B cell (primary cell): Measurements from ENCODE around the gene VARS1. TPM values are rescaled to one million over a fixed set of nuclear protein-coding genes. Genes with fewer than 3 reads are reported as not detected.

Experiments
- ATAC-seq: fragments of 200-7000 bp; cut with Tn5 transposase; one replicate; pipeline ENCODE4 v1.10.0; 2021; ENCODE audit warnings: low read depth, mild to moderate bottlenecking, moderate number of reproducible peaks, moderate library complexity
- CTCF ChIA-PET: fragments of 350-600 bp; sonication (Branson Sonifier 250); formaldehyde crosslinking; loops from one replicate; lab custom pipeline; 2021; ENCODE audit warnings: antibody characterized with exemption, inconsistent platforms; lab: Charles Lee
- POLR2A ChIA-PET: fragments of 350-600 bp; sonication (Branson Sonifier 250); formaldehyde crosslinking; loops from one replicate; lab custom pipeline; 2021; ENCODE audit warnings: antibody characterized with exemption; lab: Charles Lee
- DNase-seq: peaks from one replicate; pipeline ENCODE4 v3.0.0; 2013
- H2AFZ ChIP-seq: 2 replicates; pipeline ENCODE4 v1.6.1; 2012; ENCODE audit warnings: mild to moderate bottlenecking, low read depth, low read length; ENCODE audit not compliant: insufficient read depth, poor library complexity, severe bottlenecking
- H3K27ac ChIP-seq, 2 donors: 1 replicate in 1 of 2; 2 replicates in 1 of 2; pipeline ENCODE4 v1.5.1; 2012 to 2013; ENCODE audit warnings: low read length in 2 of 2, mild to moderate bottlenecking in 2 of 2, moderate library complexity in 1 of 2
- H3K27me3 ChIP-seq, 4 experiments: fragments of 200-600 bp in 1 of 4; sonication (generic) in 1 of 4; replicated peaks in 1 of 4; 1 replicate in 2 of 4; 2 replicates in 2 of 4; pipeline versions ENCODE4 v1.6.1 to v1.7.0; 2013 to 2016; ENCODE audit warnings: low read length in 3 of 4, mild to moderate bottlenecking in 2 of 4, mixed read lengths in 1 of 4, moderate library complexity in 1 of 4; ENCODE audit not compliant: insufficient read depth in 4 of 4, control insufficient read depth in 3 of 4; ENCODE audit errors: control extremely low read depth in 1 of 4
- H3K36me3 ChIP-seq, 2 experiments: replicated peaks in 1 of 2; 1 replicate in 1 of 2; 2 replicates in 1 of 2; pipeline versions ENCODE4 v1.6.1 to v1.7.1; 2013; ENCODE audit warnings: low read length in 1 of 2; ENCODE audit not compliant: insufficient read depth in 2 of 2, control insufficient read depth in 1 of 2; ENCODE audit errors: control extremely low read depth in 1 of 2, extremely low read depth in 1 of 2
- H3K4me1 ChIP-seq, 2 donors: fragments of 200-600 bp in 1 of 2; sonication (generic) in 1 of 2; 1 replicate in 1 of 2; 2 replicates in 1 of 2; pipeline versions ENCODE4 v1.5.1 to v1.6.1; 2013 to 2017; ENCODE audit warnings: low read length in 2 of 2; ENCODE audit not compliant: control insufficient read depth in 2 of 2, insufficient read depth in 2 of 2
- H3K4me2 ChIP-seq: replicated peaks from 2 replicates; pipeline ENCODE3; 2012; ENCODE audit warnings: mild to moderate bottlenecking, low read depth, low read length; ENCODE audit not compliant: poor library complexity, severe bottlenecking
- H3K4me3 ChIP-seq, 5 experiments: fragments of 200-600 bp in 1 of 5; sonication (generic) in 1 of 5; 1 replicate in 3 of 5; 2 replicates in 2 of 5; pipeline versions ENCODE4 v1.5.1 to v1.7.0; 2011 to 2016; ENCODE audit warnings: low read length in 4 of 5, mild to moderate bottlenecking in 4 of 5, low read depth in 2 of 5, control low read depth in 1 of 5, moderate library complexity in 1 of 5; ENCODE audit not compliant: insufficient read depth in 1 of 5; ENCODE audit errors: control extremely low read depth in 1 of 5, extremely low read depth in 1 of 5
- H3K79me2 ChIP-seq: fragments of 200-600 bp; sonication (generic); one replicate; pipeline ENCODE4 v1.6.0; 2016; ENCODE audit warnings: low read length; ENCODE audit not compliant: control insufficient read depth, insufficient read depth
- H3K9ac ChIP-seq: fragments of 200-600 bp; sonication (generic); 2 replicates; pipeline ENCODE4 v1.6.1; 2017; ENCODE audit warnings: mild to moderate bottlenecking, low read length, moderate library complexity
- H3K9me3 ChIP-seq, 3 donors: one replicate each; pipeline versions ENCODE4 v1.6.1 to v1.7.1; 2013; ENCODE audit warnings: low read length in 2 of 3; ENCODE audit not compliant: control insufficient read depth in 2 of 3, insufficient read depth in 1 of 3; ENCODE audit errors: control extremely low read depth in 1 of 3
- H4K20me1 ChIP-seq: 2 replicates; pipeline ENCODE4 v1.6.0; 2012; ENCODE audit warnings: mild to moderate bottlenecking, low read length; ENCODE audit not compliant: insufficient read depth, control insufficient read depth, poor library complexity, severe bottlenecking
- H3K27ac Mint-ChIP-seq: one replicate; pipeline ENCODE4 v1.8.0; 2021; ENCODE audit warnings: mixed read lengths
- H3K27me3 Mint-ChIP-seq: one replicate; pipeline ENCODE4 v1.8.0; 2021; ENCODE audit warnings: mixed read lengths
- H3K4me1 Mint-ChIP-seq: one replicate; pipeline ENCODE4 v1.8.0; 2021; ENCODE audit warnings: mixed read lengths
- H3K4me3 Mint-ChIP-seq: one replicate; pipeline ENCODE4 v1.8.0; 2021; ENCODE audit warnings: mixed read lengths
- H3K9me3 Mint-ChIP-seq: one replicate; pipeline ENCODE4 v1.8.0; 2022; ENCODE audit warnings: mixed read lengths; ENCODE audit not compliant: insufficient read depth
- CTCF ChIP-seq: fragments of 200-600 bp; IDR thresholded peaks from one replicate; pipeline ENCODE4 v1.8.0; 2022; ENCODE audit warnings: antibody characterized with exemption, mild to moderate bottlenecking
- EZH2 ChIP-seq: IDR thresholded peaks from 2 replicates; pipeline ENCODE4 v1.6.1; 2012; ENCODE audit warnings: borderline replicate concordance, low read depth, mild to moderate bottlenecking, moderate library complexity, low read length; ENCODE audit not compliant: insufficient read depth, poor library complexity, severe bottlenecking
- WGBS: methylation state at CpG from one replicate; pipeline ENCODE4 v1.1.5; 2013; ENCODE audit warnings: missing lambda C conversion rate; ENCODE audit not compliant: insufficient coverage; 5-methylcytosine and 5-hydroxymethylcytosine counted together
- intact Hi-C: fragments of 100-400 bp; cut with micrococcal nuclease; formaldehyde crosslinking; loops from one replicate; pipeline ENCODE4 v1.10.0; 2022
- polyA minus RNA-seq: library from RNA; depleted of rRNA, polyadenylated mRNA; stranded (reverse); fragments of >200 nt; gene quantifications from 2 replicates; pipeline ENCODE4 v1.2.3, GENCODE V29; 2012
- polyA plus RNA-seq: library from polyadenylated mRNA; depleted of rRNA; stranded (reverse); fragments of >200 nt; gene quantifications from 2 replicates; pipeline ENCODE4 v1.2.3, GENCODE V29; 2012
- total RNA-seq, 2 donors: library from RNA; stranded (reverse); fragments of 120-200 nt in 1 of 2; gene quantifications; 1 replicate in 1 of 2; 2 replicates in 1 of 2; pipeline versions ENCODE4 v1.2.3 to v1.2.4, GENCODE V29; 2013 to 2022

The VARS1 gene
- total RNA-seq: 47.4 and 52.3 TPM in 2 replicates
- total RNA-seq (2013): 32.9 TPM
- polyA plus RNA-seq: 54.8 and 66.8 TPM in 2 replicates
- 85.5 and 87.8 TPM in 2 replicates for polyA minus RNA-seq

GRCh38 chr6:31795616-31796298 lies at the start of gene VARS1:
Gene VARS1 (minus strand): TSS chr6:31795752. CDS start chr6:31795217, 535 bp downstream.
- Mint-ChIP-seq H3K4me1 (peaks cover 54% of the 10 kb centered on the region), H3K9me3 (no peaks in the 10 kb centered on the region), H3K27ac (peak within 1 kb of the TSS; percentile 99), H3K27me3 (no peaks in the 10 kb centered on the region), H3K4me3 (peak within 1 kb of the TSS; percentile 97)
- intact Hi-C loops: loop anchor here (1.0 to 5.0 kb wide), 7 partner anchors 11 to 128 kb away; partner anchors contain the start of genes CSNK2B, HSPA1A, HSPA1L and LSM2
- Histone ChIP-seq H3K4me3 (peak within 1 kb of the TSS; percentile 72 to 96 (median 95)), H2AFZ (peak within 1 kb of the TSS; percentile 80), H3K36me3 (peaks cover 0 to 28% of the 10 kb centered on the region in 2 experiments), H3K4me1 (peaks cover 45 to 59% of the 10 kb centered on the region in 2 donors), H3K9ac (peak within 1 kb of the TSS; percentile 92), H3K27ac (peak within 1 kb of the TSS; percentile 75 to 87), H4K20me1 (no peaks in the 10 kb centered on the region), H3K79me2 (peaks cover 30% of the 10 kb centered on the region), H3K27me3 (no peaks in the 10 kb centered on the region), H3K4me2 (peak within 1 kb of the TSS; percentile 97), H3K9me3 (no peaks in the 10 kb centered on the region)
- 1% methylated on average over 75 of the region's 75 CpGs for WGBS
- peak; percentile 96 for DNase-seq
- CTCF ChIA-PET: interaction anchor here (0.6 to 2.8 kb wide), 20 partner anchors 10 to 142 kb away, joined by 3 to 20 read pairs (median 4); partner anchors contain the start of genes ABHD16A, DDAH2, HSPA1A and HSPA1B
- TF ChIP-seq CTCF (peak; percentile 79), EZH2 (no peak)
- ATAC-seq: peak; percentile 91
- POLR2A ChIA-PET: interaction anchor here (0.5 to 3.5 kb wide), 15 partner anchors 10 to 143 kb away, joined by 3 to 38 read pairs (median 5); partner anchors contain the start of genes BAG6, CLIC1, HSPA1A and HSPA1B

- no peak overlapping the region for H3K4me3 Mint-ChIP-seq
These were observed 49.0 kb upstream of the VARS1 start for GRCh38 chr6:31844507-31844906.

More at GRCh38 chr6:31844507-31844906, 49.0 kb upstream of the VARS1 start:
- ChIA-PET POLR2A (no interaction called here), CTCF (no interaction called here)
- no peak overlapping the region for H2AFZ ChIP-seq
- 95% methylated on average over 2 of the region's 3 CpGs for WGBS
- DNase-seq (no peak), ATAC-seq (no peak)
- Mint-ChIP-seq H3K27me3 (no peaks in the 10 kb centered on the region), H3K4me1 (no peaks in the 10 kb centered on the region), H3K27ac (no peak overlapping the region), H3K9me3 (no peaks in the 10 kb centered on the region)
- H3K79me2 ChIP-seq: no peaks in the 10 kb centered on the region
- no peak overlapping the region for H3K27ac ChIP-seq
- H3K36me3 ChIP-seq: peaks cover 4 to 20% of the 10 kb centered on the region in 2 experiments
- no peaks in the 10 kb centered on the region for H4K20me1 ChIP-seq
- no peak overlapping the region for H3K9ac ChIP-seq
- H3K9me3 ChIP-seq: no peaks in the 10 kb centered on the region
- no peak for TF ChIP-seq CTCF
- TF ChIP-seq EZH2: no peak
- H3K4me2 ChIP-seq: no peak overlapping the region
- H3K4me1 ChIP-seq: peaks cover 0 to 3% of the 10 kb centered on the region in 2 donors
- no peak overlapping the region for H3K4me3 ChIP-seq
- intact Hi-C loops: no loop called here
- H3K27me3 ChIP-seq: no peaks in the 10 kb centered on the region
